Hematopoietic multipotent progenitor cell treated with erythropoietin and hydrocortisone succinate and interleukin-3 and kit ligand, for 15 days (in vitro differentiated cells): ENCODE measurements around the gene SLC25A17.
"Not testable (repeated sequence)": the region's sequence is repeated elsewhere in the genome, so short reads cannot be mapped to it uniquely, and the experiment has no call there.

Source experiments
- DNase-seq: peaks from one replicate; pipeline ENCODE4 v3.0.0-alpha.2; 2015; ENCODE audit warnings: low spot score

SLC25A17 gene

GRCh38 chr22:40757071-40757470, 62.1 kb downstream of the SLC25A17 start:
- no peak for DNase-seq

GRCh38 chr22:40753114-40753513, 66.0 kb downstream of the SLC25A17 start:
- DNase-seq, result no peak

GRCh38 chr22:40751250-40751649, 67.9 kb downstream of the SLC25A17 start:
- DNase-seq, result no peak

DNA sequence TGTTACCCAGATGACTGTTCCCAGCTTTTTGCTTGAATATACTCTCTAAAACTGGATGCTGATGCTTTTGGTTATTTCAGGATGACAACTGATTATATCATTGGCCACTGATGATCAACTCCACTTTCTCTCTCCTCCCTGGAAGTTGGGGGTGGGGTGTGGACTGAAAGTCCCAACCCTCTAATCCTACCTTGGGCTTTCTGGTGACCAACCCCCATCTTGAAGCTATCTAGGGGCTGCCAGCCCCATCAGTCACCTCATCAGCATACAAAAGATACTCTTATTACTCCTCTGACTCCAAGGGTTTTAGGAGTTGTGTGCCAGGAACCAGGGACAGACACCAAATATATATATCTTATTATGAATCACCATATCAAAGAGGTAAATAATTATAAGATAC, 69.3 kb downstream of the SLC25A17 start:
- DNase-seq, result no peak

GRCh38 chr22:40748388-40749355, 70.5 kb downstream of the SLC25A17 start:
- DNase-seq, result no peak

- no peak for DNase-seq
These were observed 71.8 kb downstream of the SLC25A17 start for GRCh38 chr22:40747361-40747760.

- DNase-seq, result no peak
These were observed 72.5 kb downstream of the SLC25A17 start for GRCh38 chr22:40746428-40747220.

DNA sequence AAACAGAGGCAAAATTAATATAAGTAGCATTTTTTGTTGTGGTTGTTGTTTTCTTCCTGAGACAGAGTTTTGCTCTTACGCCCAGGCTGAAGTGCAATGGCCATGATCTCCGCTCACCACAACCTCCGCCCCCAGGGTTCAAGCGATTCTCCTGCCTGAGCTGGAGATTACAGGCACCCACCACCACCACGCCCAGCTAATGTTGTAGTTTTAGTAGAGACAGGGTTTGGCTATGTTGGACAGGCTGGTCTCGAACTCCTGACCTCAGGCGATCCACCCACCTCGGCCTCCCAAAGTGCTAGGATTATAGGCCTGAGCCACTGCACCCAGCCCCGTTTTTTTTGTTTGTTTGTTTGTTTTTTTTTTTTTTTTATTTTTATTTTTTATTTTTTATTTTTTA, 75.4 kb downstream of the SLC25A17 start:
- DNase-seq, result no peak

DNA sequence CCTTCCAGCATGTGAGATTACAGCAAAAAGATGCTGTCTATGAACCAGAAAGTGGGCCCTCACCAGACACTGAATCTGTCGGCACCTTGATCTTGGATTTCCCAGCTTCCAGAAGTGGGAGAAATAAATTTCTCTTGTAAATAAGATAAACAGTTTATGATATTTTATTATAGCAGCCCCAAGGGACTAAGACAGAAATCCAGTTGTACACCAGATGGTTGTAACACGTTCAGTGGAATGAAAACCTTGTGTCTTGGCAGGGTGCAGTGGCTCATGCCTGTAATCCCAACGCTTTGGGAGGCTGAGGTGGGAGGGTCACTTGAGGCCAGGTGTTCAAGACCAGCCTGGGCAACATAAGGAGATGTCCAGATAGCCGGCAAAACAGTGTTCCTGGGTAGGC, 78.0 kb downstream of the SLC25A17 start:
- no peak for DNase-seq

- DNase-seq, result no peak
These were observed 79.4 kb downstream of the SLC25A17 start for GRCh38 chr22:40739721-40740120.

DNA sequence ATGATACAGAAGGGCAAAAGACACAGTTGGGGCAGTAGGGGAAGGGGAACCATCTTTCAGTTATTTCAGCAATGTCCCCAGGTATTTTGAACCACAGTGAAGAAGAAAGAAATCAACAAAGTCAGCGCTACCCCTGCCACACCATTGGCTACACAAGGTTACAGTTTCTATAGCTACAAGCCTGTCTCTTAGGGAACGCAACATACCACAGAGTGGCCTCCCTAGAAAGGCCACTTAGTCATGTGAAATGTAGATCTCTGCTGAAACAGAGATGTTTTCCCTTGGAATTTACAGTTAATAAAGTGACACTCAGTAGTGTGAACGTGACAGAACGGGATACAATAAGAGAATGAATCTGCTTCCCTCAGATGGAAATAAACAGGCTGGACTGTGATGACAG, 85.2 kb downstream of the SLC25A17 start:
- DNase-seq, result no peak

DNA sequence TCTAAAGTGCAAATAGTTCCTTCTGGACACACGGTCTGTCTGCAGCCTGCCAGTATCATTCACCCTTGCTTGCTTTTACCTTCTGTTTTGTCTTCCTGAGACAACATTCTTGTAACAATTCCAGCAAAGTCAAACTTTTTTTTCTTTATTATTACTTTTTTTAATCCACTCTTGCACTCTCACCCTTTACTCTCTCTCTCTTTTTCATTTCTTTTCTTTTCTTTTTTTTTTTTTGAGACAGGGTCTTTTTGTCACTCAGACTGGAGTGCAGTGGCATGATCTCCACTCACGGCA, 86.2 kb downstream of the SLC25A17 start:
- DNase-seq, result no peak

- no peak for DNase-seq
These were observed 89.9 kb downstream of the SLC25A17 start for GRCh38 chr22:40729284-40729683.

DNA sequence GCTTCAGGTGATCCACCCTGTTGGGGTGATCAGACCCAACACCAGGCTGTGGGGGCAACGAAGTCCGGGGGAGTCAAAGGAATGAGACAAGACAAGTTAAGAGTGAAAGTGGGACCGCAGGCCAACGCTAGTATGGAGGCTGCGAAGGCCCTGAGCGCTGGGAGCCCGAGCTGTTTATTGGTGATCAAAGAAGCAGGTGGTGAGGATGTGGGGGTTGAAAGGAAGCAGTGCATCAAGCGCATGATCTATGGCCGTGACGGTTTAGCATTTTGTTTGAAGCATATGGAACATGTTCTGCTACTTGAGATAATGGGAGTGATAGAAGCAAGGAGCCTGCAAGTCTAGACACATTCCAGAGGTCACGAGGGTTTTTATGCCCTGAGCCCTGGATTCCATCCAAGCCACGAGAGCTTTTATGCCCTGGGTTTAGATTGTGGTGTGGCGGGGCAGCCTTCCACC, 90.4 kb downstream of the SLC25A17 start:
- DNase-seq, result no peak

GRCh38 chr22:40727964-40728615, 91.1 kb downstream of the SLC25A17 start:
- no peak for DNase-seq

GRCh38 chr22:40727070-40727963, 91.8 kb downstream of the SLC25A17 start:
- DNase-seq, result no peak

DNA sequence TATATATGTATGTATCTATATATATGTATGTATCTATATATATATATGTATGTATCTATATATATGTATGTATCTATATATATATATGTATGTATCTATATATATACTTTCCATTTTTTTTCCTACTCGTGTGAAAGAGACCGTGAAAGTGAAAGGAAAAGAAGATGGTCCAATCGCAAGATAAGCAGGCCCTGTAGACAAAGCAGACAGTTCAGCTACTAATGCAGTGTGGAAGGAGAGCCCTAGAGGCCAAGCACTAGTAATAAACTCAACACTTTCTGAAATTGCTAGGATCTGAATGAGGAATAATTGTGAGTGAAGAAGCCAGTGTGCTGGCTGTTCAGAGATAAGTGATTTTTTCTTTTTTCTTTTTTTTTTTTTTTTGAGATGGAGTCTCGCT, 92.6 kb downstream of the SLC25A17 start:
- DNase-seq, result peak; percentile 50

DNA sequence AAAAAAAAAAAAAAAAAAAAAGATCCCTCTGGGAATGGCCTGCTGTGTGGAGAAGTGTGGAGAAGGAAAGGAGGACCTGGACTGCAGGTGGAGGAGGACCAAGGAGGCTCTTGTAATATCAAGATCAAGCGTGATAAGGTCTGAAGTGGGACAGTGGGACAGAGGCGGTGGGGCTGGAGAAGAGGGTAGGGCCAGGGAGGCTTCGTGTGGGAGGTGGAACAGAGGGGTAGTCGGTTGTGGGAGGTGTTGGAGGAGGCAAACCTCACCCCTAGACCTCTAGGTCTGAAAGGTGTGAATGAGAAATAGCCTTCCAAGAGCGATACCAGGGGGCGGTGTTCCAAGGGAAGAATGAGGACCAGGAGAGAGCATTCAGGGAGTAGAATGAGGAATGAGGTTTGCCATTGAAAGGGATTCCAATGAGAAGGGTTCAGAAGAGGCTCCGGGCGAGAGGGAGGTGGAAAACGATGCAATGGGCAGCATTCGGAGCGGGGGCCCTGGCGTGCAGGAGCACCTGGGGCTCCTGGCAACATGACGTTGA, 95.7 kb downstream of the SLC25A17 start:
- no peak for DNase-seq

GRCh38 chr22:40721266-40721665, 97.9 kb downstream of the SLC25A17 start:
- DNase-seq, result no peak

DNA sequence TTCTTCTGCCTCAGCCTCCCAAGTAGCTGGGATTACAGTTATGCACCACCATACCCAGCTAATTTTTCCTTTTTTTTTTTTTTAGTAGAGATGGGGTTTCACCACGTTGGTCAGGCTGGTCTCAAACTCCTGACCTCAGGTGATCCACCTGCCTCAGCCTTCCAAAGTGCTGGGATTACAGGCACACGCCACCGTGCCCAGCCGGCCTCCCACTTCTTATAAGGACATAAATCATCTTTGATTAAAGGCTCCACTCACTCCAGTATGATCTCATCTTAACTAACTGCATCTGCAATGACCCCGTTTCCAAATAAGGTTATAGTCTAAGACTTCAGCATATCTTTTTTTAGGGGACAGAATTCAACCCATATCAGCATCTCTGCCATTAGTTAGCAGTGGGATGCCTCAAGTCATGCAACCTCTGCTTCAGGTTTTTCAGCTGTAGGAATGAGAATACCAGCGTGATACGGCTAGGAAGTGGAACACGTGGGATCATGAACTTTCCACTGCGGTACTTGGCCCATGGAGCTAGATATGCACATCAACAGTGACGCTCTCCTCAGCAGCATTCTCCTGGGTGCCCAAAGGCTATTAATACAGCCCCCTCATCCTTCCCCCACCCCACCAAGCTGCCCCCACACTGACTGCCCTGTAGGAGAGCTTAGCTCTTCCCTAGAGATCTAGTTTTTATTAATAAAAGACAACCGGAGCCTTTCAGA, 98.4 kb downstream of the SLC25A17 start:
- no peak for DNase-seq

DNA sequence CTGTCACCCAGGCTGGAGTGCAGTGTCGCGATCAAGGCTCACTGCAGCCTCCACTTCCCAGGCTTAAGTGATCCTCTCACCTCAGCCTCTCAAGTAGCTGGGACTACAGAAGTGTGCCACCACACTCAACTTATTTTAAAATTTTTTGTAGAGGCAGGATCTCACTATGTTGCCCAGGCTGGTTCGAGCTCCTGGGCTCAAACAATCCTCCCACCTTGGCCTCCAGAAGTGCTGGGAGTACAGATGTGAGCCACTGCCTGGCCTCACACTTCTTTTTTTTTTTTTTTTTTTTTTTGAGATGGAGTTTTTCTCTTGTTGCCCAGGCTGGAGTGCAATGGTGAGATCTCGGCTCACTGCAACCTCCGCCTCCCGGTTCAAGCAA, 99.0 kb downstream of the SLC25A17 start:
- not testable (repeated sequence) for DNase-seq
